HCEC 1CT (cell line): Measurements from ENCODE around the gene GPR152.
A peak's percentile ranks its signal among the peaks of the same experiment; 100 is the strongest.
"Not testable (repeated sequence)": the region's sequence is repeated elsewhere in the genome, so short reads cannot be mapped to it uniquely, and the experiment has no call there.

Experiments
- DNase-seq: peaks from one replicate; pipeline ENCODE4 v3.0.0-alpha.2; 2017

The GPR152 gene

GRCh38 chr11:67439321-67440228 is 13.0 kb downstream of the GPR152 start:
- peak; percentile 25 for DNase-seq

- DNase-seq: no peak
These were observed 14.2 kb downstream of the GPR152 start for GRCh38 chr11:67438158-67438902.

- DNase-seq: no peak
These were observed 14.7 kb downstream of the GPR152 start for GRCh38 chr11:67437809-67438157.

- no peak for DNase-seq
These were observed 15.3 kb downstream of the GPR152 start, which contains the start of gene PTPRCAP for GRCh38 chr11:67437082-67437808. PTPRCAP (minus strand) TSS chr11:67437682; CDS start chr11:67437619, 63 bp downstream.

- DNase-seq: no peak
These were observed 16.0 kb downstream of the GPR152 start for GRCh38 chr11:67436459-67437081.

GRCh38 chr11:67435727-67436458 is 16.6 kb downstream of the GPR152 start:
- DNase-seq: no peak

GRCh38 chr11:67435031-67435726 is 17.4 kb downstream of the GPR152 start:
- DNase-seq: no peak

- DNase-seq: no peak
These were observed 18.1 kb downstream of the GPR152 start for GRCh38 chr11:67434395-67434881.

GRCh38 chr11:67433536-67434394 is 18.8 kb downstream of the GPR152 start:
- DNase-seq: no peak

GRCh38 chr11:67432655-67433349 is 19.7 kb downstream of the GPR152 start:
- DNase-seq: no peak

GRCh38 chr11:67431346-67432249 is 20.9 kb downstream of the GPR152 start:
- DNase-seq: no peak

GRCh38 chr11:67429722-67430121 is 22.8 kb downstream of the GPR152 start:
- no peak for DNase-seq

GRCh38 chr11:67429038-67429668 is 23.4 kb downstream of the GPR152 start:
- DNase-seq: no peak

- DNase-seq: peak; percentile 94
These were observed 24.2 kb downstream of the GPR152 start, which contains the start of gene RPS6KB2 for GRCh38 chr11:67428052-67429001. RPS6KB2 (plus strand) TSS chr11:67428494; CDS start chr11:67428546, 52 bp downstream.

- DNase-seq: not testable (repeated sequence)
These were observed 25.1 kb downstream of the GPR152 start for GRCh38 chr11:67427364-67427859.

GRCh38 chr11:67423891-67424613 is 28.5 kb downstream of the GPR152 start:
- DNase-seq: no peak
